ENCODE measurements around the gene TIMM44. TPM values are rescaled to one million over a fixed set of nuclear protein-coding genes. Genes with fewer than 3 reads are reported as not detected.

Gene TIMM44
- total and polyA plus RNA-seq, 4 donors: 38.4 to 75.8 (median 53.0) TPM

GRCh38 chr19:7942981-7943443, 454 bp downstream of the TIMM44 start:
- 4 to 5% methylated on average over 33 of the region's 33 CpGs for WGBS, 2 donors
- H3K27me3 ChIP-seq (ENCODE audit: control insufficient read depth in 3 of 3, insufficient read depth in 3 of 3, low read length in 2 of 3): no peaks in the 10 kb centered on the region
- H3K36me3 ChIP-seq (ENCODE audit: control insufficient read depth in 4 of 4, insufficient read depth in 4 of 4, low read length in 4 of 4): peaks cover 5 to 12% (median 8%) of the 10 kb centered on the region in 4 donors
- H3K27ac ChIP-seq (ENCODE audit: low read depth in 1 of 2, low read length in 1 of 2): peak overlapping the region; percentile 86 to 98
- ATAC-seq (ENCODE audit: insufficient read depth, low FRiP score) (no peak), DNase-seq (peak in 1 of 3 donors; percentile 46)
- peaks cover 0 to 10% (median 0%) of the 10 kb centered on the region in 5 donors for H3K4me1 ChIP-seq (ENCODE audit: control insufficient read depth in 5 of 5, insufficient read depth in 5 of 5, low read length in 5 of 5)
- TF ChIP-seq CTCF (IDR thresholded peaks at IDR 0.05; ENCODE audit: control extremely low read depth, extremely low read depth): no peak
- peak overlapping the region; percentile 90 to 100 for H3K9ac ChIP-seq (ENCODE audit: insufficient read depth in 1 of 2, low read length in 2 of 2)
- H3K4me3 ChIP-seq: peak overlapping the region; percentile 81
- H3K9me3 ChIP-seq (ENCODE audit: control insufficient read depth in 4 of 4, insufficient read depth in 3 of 4, low read length in 3 of 4): no peaks in the 10 kb centered on the region

GRCh38 chr19:7941895-7942596, 1.4 kb downstream of the TIMM44 start:
- H3K9me3 ChIP-seq (ENCODE audit: control insufficient read depth in 4 of 4, insufficient read depth in 3 of 4, low read length in 3 of 4): no peaks in the 10 kb centered on the region
- WGBS, 2 donors: 91 to 93% methylated on average over 19 of the region's 19 CpGs
- DNase-seq: no peak
- peaks cover 0 to 10% (median 0%) of the 10 kb centered on the region in 5 donors for H3K4me1 ChIP-seq (ENCODE audit: control insufficient read depth in 5 of 5, insufficient read depth in 5 of 5, low read length in 5 of 5)
- H3K27ac ChIP-seq (ENCODE audit: low read depth in 1 of 2, low read length in 1 of 2): no peak overlapping the region
- no peak overlapping the region for H3K4me3 ChIP-seq
- no peak for TF ChIP-seq CTCF (IDR thresholded peaks at IDR 0.05; ENCODE audit: control extremely low read depth, extremely low read depth)
- ATAC-seq (ENCODE audit: insufficient read depth, low FRiP score): no peak
- peak overlapping the region in 1 of 2 donors; percentile 32 for H3K9ac ChIP-seq (ENCODE audit: insufficient read depth in 1 of 2, low read length in 2 of 2)
- H3K27me3 ChIP-seq (ENCODE audit: control insufficient read depth in 3 of 3, insufficient read depth in 3 of 3, low read length in 2 of 3): no peaks in the 10 kb centered on the region
- H3K36me3 ChIP-seq (ENCODE audit: control insufficient read depth in 4 of 4, insufficient read depth in 4 of 4, low read length in 4 of 4): peaks cover 5 to 18% (median 9%) of the 10 kb centered on the region in 4 donors

GRCh38 chr19:7940841-7941240, 2.6 kb downstream of the TIMM44 start:
- ATAC-seq (ENCODE audit: insufficient read depth, low FRiP score): no peak
- H3K9me3 ChIP-seq (ENCODE audit: control insufficient read depth in 4 of 4, insufficient read depth in 3 of 4, low read length in 3 of 4): no peaks in the 10 kb centered on the region
- no peak overlapping the region for H3K4me3 ChIP-seq
- H3K27me3 ChIP-seq (ENCODE audit: control insufficient read depth in 3 of 3, insufficient read depth in 3 of 3, low read length in 2 of 3): no peaks in the 10 kb centered on the region
- H3K4me1 ChIP-seq (ENCODE audit: control insufficient read depth in 5 of 5, insufficient read depth in 5 of 5, low read length in 5 of 5): peaks cover 0 to 10% (median 0%) of the 10 kb centered on the region in 5 donors
- H3K36me3 ChIP-seq (ENCODE audit: control insufficient read depth in 4 of 4, insufficient read depth in 4 of 4, low read length in 4 of 4): peaks cover 5 to 24% (median 11%) of the 10 kb centered on the region in 4 donors
- WGBS, 2 donors: 94 to 96% methylated on average over 13 of the region's 13 CpGs
- H3K27ac ChIP-seq (ENCODE audit: low read depth in 1 of 2, low read length in 1 of 2): no peak overlapping the region
- H3K9ac ChIP-seq (ENCODE audit: insufficient read depth in 1 of 2, low read length in 2 of 2): no peak overlapping the region
- DNase-seq: no peak
- TF ChIP-seq CTCF (IDR thresholded peaks at IDR 0.05; ENCODE audit: control extremely low read depth, extremely low read depth): no peak

Data from lung (tissue), 12 donors.